HG02678 (cell line): Measurements from ENCODE around the gene KMT2D.

Experiments used
- ATAC-seq: cut with Tn5 transposase; IDR thresholded peaks from one replicate; pipeline ENCODE4 v1.9.1; 2021; ENCODE audit warnings: mild to moderate bottlenecking, moderate library complexity; ENCODE audit not compliant: unreplicated experiment

KMT2D gene

DNA sequence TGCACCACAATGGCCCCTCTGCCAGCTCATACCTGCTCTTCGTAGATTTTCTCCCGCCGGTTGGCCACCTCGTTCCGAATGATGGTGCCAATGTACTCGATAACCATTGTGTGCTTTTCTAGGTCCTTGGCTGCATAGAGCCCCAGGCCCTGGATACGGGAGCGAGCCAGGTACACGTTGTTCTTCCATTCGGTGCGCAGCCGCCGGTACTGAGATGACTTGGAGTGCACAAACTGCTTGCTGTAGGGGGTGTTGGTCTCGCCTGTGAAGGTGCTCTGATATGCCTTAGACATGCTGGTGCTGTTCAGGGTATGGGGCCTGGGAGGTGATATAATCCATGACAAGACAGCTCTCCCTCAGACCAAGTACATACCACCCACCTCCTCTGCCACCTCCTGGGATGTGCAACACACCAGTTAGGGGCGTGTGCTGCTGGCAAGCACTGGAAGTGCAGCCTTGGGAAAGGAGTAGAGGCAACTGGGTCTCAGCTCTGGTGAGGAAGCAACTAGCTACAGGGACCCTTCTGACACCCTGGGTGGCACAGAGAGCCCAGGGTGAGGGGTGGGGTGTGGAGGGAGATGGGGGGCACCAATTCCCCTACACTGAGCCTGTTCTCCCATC is 37.9 kb downstream of the KMT2D start:
- no peak for ATAC-seq

DNA sequence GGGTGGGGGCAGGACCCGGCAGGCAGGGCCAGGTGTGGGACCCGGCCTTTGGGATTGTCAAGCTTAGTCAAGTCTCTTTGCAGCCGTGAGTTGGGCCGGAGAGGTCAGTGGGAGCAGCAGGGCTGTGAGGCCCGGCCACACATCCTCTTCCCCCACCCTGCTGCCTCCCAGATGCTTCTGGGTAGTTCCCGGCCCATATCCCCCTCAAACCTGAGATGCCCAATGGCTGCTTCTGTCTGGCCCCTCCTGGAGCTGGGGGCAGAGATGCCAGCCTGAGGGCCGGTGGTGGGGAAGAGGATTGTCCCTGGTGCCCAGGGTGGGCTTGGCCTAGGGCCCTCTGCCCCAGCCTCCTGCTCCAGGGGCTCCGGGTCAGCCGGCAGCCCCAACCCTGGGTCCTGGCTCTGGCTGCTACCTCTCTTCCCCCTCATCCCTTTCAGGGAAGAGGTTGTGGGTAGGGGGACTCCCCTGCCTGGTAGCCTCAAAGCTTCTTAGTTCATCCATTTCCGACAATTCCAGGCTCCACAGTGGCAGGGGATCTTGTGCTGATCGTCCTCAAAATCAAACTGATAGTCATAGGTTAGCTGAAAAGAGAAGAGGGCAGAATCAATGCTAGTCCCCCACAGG is 39.2 kb downstream of the KMT2D start:
- no peak for ATAC-seq

DNA sequence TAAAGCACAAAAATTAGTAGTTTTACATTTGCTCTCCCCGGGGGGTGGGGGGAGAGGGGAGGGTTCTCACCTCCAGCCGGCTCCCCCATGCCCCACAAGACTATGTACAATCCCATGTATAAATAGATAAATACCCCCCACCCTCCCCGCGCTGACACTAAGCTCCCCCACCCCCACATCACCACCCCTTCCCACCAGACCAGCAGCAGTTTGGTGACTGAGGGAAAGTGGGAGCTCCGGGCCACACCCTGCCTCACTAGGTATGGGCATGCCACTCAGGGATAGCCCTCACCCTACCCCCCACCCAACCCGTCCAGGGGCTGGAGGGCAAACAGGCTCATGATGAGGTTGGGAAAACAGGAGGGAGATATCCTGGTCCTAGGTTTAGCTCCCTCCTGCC is 40.2 kb downstream of the KMT2D start:
- ATAC-seq = no peak

DNA sequence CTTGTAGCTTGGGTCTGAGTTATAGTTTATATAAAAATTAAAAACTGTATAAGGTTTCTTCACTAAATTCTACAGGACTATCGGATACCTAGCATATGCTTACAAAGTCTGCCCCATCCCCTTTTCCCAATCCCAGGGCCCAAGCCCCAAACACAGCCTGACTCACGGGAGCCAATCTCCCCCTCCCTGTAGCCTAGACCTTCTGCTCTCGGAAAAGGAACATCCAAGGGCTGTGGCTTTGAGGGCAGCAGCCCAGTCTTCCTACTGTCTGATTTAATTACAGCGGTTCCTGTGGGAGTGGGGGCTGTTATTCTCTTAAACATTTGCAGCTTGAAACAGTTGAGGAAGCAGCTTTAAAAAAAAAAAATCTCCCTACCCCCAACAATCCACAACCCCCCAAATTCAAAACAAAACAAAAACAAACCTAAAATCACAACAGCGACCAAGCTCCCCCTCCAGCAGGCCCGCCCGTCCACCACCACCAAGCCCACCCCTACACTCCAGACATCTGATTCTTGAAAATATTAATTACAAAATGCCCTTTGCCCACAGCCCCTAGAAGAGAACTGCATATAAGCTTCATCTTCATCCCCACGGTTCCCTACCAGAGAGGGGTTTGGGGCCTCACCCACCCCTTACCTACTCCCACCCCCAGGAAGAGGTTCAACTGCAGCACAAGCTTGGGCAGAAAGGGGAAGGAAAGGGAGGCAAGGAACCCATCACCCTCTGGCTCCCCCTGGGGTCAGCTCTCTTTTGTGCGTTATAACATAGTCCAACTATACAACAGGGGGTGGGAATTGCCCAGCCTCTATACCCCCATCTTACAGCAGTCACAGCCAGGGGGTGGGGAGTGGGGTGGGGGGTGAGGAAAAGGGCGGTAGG is 40.9 kb downstream of the KMT2D start:
- ATAC-seq = no peak

DNA sequence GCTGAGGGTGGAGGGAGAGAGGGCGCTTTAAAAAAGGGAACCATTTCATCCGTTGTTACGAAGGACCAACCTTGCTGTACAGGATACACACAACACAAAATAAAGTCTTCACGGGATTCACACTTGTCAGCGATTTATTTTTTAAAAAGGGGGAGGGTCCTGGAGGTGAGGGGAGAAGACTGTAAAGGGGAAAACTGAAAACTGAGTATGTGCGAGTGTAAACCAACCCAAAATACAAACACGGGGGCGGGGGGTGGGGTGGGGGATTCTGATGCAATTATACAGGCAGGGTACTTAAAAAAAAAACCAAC is 41.5 kb downstream of the KMT2D start:
- ATAC-seq = no peak

DNA sequence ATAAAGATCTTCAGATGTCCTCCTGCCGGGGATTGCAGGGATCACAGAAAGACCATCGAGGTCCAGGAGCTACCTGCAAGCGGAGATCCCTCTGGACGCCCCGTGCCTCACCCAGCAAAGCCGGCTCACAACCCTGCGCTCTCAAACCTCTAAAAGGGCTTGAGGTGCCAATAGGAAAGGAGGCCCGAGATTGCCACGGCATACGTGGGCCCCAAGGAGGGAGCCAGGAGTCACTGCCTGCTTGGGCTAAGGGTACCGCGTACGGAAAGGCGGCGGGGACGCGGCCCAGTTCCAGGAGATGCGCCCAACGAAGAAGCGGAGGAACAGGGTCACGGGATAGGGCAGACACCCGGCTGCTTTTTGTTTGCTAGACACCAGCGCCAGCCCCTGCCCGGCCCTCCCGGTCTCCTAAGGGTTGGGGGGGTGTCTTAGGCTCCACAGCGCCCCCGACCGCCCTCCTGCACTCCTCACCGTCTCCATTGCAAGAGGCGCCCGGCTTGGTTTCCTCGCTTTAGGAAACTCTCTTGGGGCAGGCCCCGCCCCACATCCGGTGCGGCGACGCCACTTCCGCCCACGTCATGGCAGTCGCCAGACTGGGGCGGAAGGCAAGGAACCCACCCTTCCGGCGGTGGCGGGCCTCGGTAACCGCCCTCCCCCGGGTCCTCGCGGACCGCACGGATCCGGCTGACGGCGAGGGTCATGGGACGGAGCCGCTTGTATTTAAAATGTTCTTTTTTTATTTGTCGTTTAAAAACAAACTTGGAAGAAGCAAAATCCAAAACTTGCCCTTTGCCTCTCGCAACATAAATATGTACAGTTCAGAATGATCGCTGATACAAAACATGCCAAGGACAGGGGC is 42.1 kb downstream of the KMT2D start, which contains the start of gene PRKAG1:
TSS of gene PRKAG1 (minus strand) at position 516 of the 859 bp plus-strand sequence. CDS start at position 480, 36 bp downstream.
- peak; percentile 93 for ATAC-seq

DNA sequence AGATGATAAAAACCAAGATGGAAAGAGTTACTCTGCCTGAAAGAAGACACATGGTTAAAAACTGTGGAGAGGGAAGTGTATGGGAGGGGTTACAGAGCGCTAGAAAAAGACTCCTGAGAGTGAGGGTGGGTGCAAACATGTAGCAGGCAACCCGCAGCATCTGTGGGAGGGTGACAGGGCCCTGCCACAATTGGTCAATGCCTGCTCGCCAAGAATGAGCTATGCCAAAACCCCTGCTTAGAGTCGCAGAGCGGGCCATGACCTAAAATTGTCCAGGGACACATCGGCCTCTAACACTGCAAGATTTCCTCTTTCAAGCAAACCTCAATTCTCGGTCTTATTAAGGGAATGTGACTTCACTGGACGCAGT is 42.7 kb downstream of the KMT2D start:
- ATAC-seq = peak; percentile 11

DNA sequence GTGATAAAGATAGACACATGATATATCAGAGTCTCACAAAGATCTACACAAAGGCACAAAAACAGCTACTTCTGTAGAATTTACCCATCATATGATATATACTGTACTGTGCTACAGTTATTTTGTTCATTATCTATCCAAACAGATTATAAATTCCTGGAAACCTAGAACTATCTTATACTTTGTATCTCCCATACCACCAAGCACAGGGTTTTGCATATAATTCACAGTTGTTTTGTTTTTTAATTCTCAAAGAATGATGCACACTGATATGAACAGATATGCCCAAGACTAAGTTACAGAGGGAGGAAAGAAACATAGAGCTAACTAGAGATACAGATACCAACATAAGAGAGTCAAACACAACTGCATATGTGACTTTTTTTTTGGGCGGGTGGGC is 45.4 kb downstream of the KMT2D start:
- no peak for ATAC-seq

DNA sequence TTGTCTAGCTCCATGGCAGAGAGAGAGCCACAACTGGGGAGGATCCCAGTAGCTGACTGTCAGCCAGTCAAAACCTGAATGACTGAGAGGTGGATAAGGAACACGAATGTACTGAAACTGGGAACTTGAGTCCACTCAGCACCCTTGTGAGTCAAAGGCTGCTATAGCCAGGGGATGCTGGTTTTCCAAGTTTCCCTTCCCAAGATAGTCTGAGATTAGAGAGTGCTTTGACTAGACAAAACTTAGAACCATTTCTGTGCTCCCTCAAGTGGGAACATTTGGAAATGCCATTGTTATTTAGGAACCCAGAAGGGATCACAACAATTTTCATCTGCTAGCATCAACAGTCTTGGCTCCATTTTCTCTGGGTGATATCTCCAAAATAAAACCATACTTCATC is 46.0 kb downstream of the KMT2D start:
- ATAC-seq = no peak

DNA sequence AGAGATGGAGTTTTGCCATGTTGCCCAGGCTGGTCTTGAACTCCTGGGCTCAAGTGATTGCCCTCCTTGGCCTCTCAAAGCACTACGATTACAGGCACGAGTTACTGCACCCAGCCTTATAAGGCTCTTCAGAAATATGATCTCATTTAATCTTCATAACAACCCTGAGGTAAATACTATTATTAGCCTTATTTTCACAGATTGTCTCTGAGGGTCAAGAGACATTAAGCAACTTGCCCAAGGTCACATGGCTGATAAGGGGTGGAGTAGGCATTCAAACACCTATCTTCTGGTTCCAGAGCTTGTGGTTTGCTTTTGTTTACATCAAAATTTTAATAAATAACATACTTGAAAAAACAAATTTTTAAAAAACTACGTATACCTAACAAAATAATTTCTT is 47.2 kb downstream of the KMT2D start:
- no peak for ATAC-seq

DNA sequence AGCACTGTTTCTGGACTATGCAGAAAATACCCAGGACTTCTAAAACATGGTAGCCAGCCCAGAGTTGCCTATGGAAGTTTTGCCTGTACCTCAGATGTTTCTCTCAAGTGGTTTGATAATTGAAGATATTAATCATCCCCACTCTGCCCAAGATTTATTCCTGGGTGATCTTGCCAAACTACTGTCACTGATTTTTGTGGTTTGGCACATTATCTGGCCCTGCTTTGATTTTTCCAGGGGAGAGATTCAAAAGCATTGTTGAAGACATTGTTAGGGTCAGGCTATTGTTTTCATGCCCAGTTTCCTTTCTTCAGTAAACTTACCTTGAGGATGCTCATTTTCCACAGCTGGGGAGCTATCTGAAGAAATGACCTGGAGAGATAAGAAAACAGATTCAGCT is 47.9 kb downstream of the KMT2D start:
- ATAC-seq = no peak
